K562 (cell line): Measurements from ENCODE around the gene WDFY2. TPM values are rescaled to one million over a fixed set of nuclear protein-coding genes. Genes with fewer than 3 reads are reported as not detected.
A peak's percentile ranks its signal among the peaks of the same experiment; 100 is the strongest.

Experiments used
- ATAC-seq: fragments of 200-7000 bp; cut with Tn5 transposase; 3 replicates; pipeline ENCODE4 v1.9.1; 2020; ENCODE audit warnings: moderate library complexity
- BruUV-seq: library from RNA; stranded (reverse); fragments of 400-500 nt; replicated peaks from 2 replicates; lab custom pipeline; 2021; lab: Mats Ljungman, UMichigan
- CTCF ChIA-PET: fragments of 300-600 bp; formaldehyde crosslinking; extraction: SDS; loops from one replicate; lab custom pipeline; 2021; ENCODE audit warnings: low intra/inter-chr PET ratio; lab: Yijun Ruan, JAX
- POLR2A ChIA-PET: fragments of 300-600, 350-650 bp; sonication (Branson Sonifier 250); formaldehyde crosslinking; extraction: SDS; loops from one replicate; lab custom pipeline; 2021; ENCODE audit warnings: antibody characterized with exemption, inconsistent platforms; lab: Yijun Ruan, JAX
- DNase-seq, 4 experiments: peaks; one replicate each; pipeline versions ENCODE4 v3.0.0 to v3.0.0-alpha.2; 2011 to 2018; ENCODE audit warnings: low spot score in 3 of 4, mixed read lengths in 3 of 4; ENCODE audit errors: extremely low read depth in 1 of 4
- FAIRE-seq: peaks from 2 replicates; lab custom pipeline; 2011; peaks lifted over from hg19 to GRCh38; lab: Jason Lieb, UNC
- H2AFZ ChIP-seq: 2 replicates; pipeline ENCODE4 v1.6.0; 2011; ENCODE audit warnings: low read depth, low read length, control low read depth, inconsistent platforms
- H3K27ac ChIP-seq: fragments of 200-600 bp; 3 replicates; pipeline ENCODE4 v1.8.0; 2011; ENCODE audit warnings: low read depth, mild to moderate bottlenecking, control low read depth, inconsistent platforms, low read length, moderate library complexity, mixed read lengths; ENCODE audit errors: extremely low read depth
- H3K27me3 ChIP-seq, 2 experiments: fragments of 300-600 bp in 1 of 2; 2 replicates in 1 of 2; 3 replicates in 1 of 2; pipeline versions ENCODE4 v1.6.0 to v1.8.0; 2011; ENCODE audit warnings: inconsistent platforms in 2 of 2, low read length in 2 of 2, mild to moderate bottlenecking in 1 of 2, mixed read lengths in 1 of 2, moderate library complexity in 1 of 2; ENCODE audit not compliant: control insufficient read depth in 2 of 2, insufficient read depth in 2 of 2
- H3K36me3 ChIP-seq: fragments of 300-600 bp; 3 replicates; pipeline ENCODE4 v1.8.0; 2011; ENCODE audit warnings: mild to moderate bottlenecking, low read length, inconsistent platforms; ENCODE audit not compliant: control insufficient read depth, insufficient read depth
- H3K4me1 ChIP-seq, 2 experiments: fragments of 200-600 bp in 1 of 2; replicated peaks in 1 of 2; 2 replicates in 1 of 2; 3 replicates in 1 of 2; pipeline versions ENCODE4 v1.5.1 to v1.8.0; 2011; ENCODE audit warnings: inconsistent platforms in 2 of 2, low read length in 2 of 2, mild to moderate bottlenecking in 1 of 2, mixed read lengths in 1 of 2, moderate library complexity in 1 of 2; ENCODE audit not compliant: control insufficient read depth in 2 of 2, insufficient read depth in 2 of 2
- H3K4me2 ChIP-seq: 2 replicates; pipeline ENCODE4 v1.6.1; 2011; ENCODE audit warnings: low read length, control low read depth, inconsistent platforms, mixed read lengths; ENCODE audit not compliant: insufficient read depth
- H3K4me3 ChIP-seq: fragments of 200-600 bp; sonication (generic), shearing (Covaris generic); 2 replicates; pipeline ENCODE4 v1.5.1; 2016; ENCODE audit warnings: control low read depth, inconsistent platforms
- H3K79me2 ChIP-seq: fragments of 200-600 bp; 3 replicates; pipeline ENCODE4 v1.8.0; 2011; ENCODE audit warnings: low read length, inconsistent platforms; ENCODE audit not compliant: control insufficient read depth, insufficient read depth
- H3K9ac ChIP-seq, 2 experiments: 2 replicates each; pipeline versions ENCODE4 v1.6.0 to v1.6.1; 2011; ENCODE audit warnings: low read depth in 2 of 2, low read length in 2 of 2, control low read depth in 1 of 2, inconsistent platforms in 1 of 2, mild to moderate bottlenecking in 1 of 2, mixed read lengths in 1 of 2; ENCODE audit not compliant: insufficient read depth in 1 of 2
- H3K9me1 ChIP-seq: one replicate; pipeline ENCODE4 v1.6.0; 2011; ENCODE audit warnings: inconsistent platforms, mild to moderate bottlenecking, low read length, moderate library complexity; ENCODE audit not compliant: control insufficient read depth, insufficient read depth
- H3K9me3 ChIP-seq: replicated peaks from 2 replicates; pipeline ENCODE4 v1.5.1; 2011; ENCODE audit warnings: low read depth, low read length, inconsistent platforms; ENCODE audit not compliant: control insufficient read depth, insufficient read depth
- H4K20me1 ChIP-seq: replicated peaks from 2 replicates; pipeline ENCODE4 v1.6.1; 2011; ENCODE audit warnings: low read length, inconsistent platforms, mixed read lengths; ENCODE audit not compliant: control insufficient read depth, insufficient read depth
- DIDO1 ChIP-seq: fragments of 450-650 bp; IDR thresholded peaks from 2 replicates; pipeline ENCODE4 v1.6.1; 2016; ENCODE audit warnings: low read depth, missing biosample characterization, missing genetic modification characterization
- NCOA2 ChIP-seq, 2 experiments: fragments of 450-650 bp; IDR thresholded peaks; 2 replicates each; pipeline ENCODE4 v1.6.1; 2018; ENCODE audit warnings: mild to moderate bottlenecking in 2 of 2, moderate library complexity in 1 of 2; ENCODE audit not compliant: partially characterized antibody in 2 of 2
- WGBS: fragments of 100-300 bp; shearing (Covaris generic); methylation state at CpG from one replicate; pipeline ENCODE4 v1.1.6; 2016; ENCODE audit warnings: low coverage, mixed read lengths; ENCODE audit not compliant: insufficient coverage; ENCODE audit errors: missing lambda C conversion rate; 5-methylcytosine and 5-hydroxymethylcytosine counted together
- in situ Hi-C: fragments of 300-500 bp; cut with MboI; formaldehyde crosslinking; loops from 4 replicates; pipeline ENCODE4 v1.15.0; 2018; ENCODE audit warnings: inconsistent platforms, mixed read lengths
- intact Hi-C: fragments of 100-400 bp; cut with micrococcal nuclease; formaldehyde crosslinking; loops from 2 replicates; pipeline ENCODE4 v1.14.2; 2022
- polyA plus RNA-seq, 8 experiments: library from polyadenylated mRNA; depleted of rRNA in 4 of 8; stranded (reverse) in 5 of 8; unstranded in 3 of 8; fragments of >200 nt; fragmentation: Nextera tagmentation in 2 of 8; fragmentation: Illumina TruSeq in 1 of 8; extraction: Ambion mirVana in 2 of 8; extraction: Trizol in 1 of 8; gene quantifications; 2 replicates each; pipeline versions ENCODE4 v1.2.1 to v1.2.3, GENCODE V29; 2011 to 2014; ENCODE audit warnings: inconsistent platforms in 1 of 8, missing spikeins in 1 of 8
- total RNA-seq, 7 experiments: library from RNA; depleted of rRNA in 6 of 7; stranded (reverse); fragments of >200 nt in 6 of 7; fragmentation: Illumina TruSeq in 2 of 7; extraction: Trizol in 2 of 7; gene quantifications; 2 replicates each; pipeline versions ENCODE4 v1.2.1 to v1.2.3, GENCODE V29; 2011 to 2021; ENCODE audit warnings: low replicate concordance in 1 of 7
- TF ChIP-seq, protein P1 (sequence below): sonication (generic); formaldehyde crosslinking; IDR thresholded peaks from 2 replicates; pipeline ENCODE4 v1.8.1; 2023; ENCODE audit warnings: mild to moderate bottlenecking, missing genetic modification reagents

The WDFY2 gene
- total and polyA plus RNA-seq, 9 of the 15 experiments (the other 6 are each of a cell fraction or from before 2014, with no cell fraction given): 0.66 to 6.4 (median 4.4) TPM

GRCh38 chr13:51815848-51816247, 231.6 kb downstream of the WDFY2 start:
- Histone ChIP-seq H2AFZ (no peak overlapping the region), H3K9ac (no peak overlapping the region), H3K4me1 (peaks cover 6 to 16% of the 10 kb centered on the region in 2 experiments; a peak in 4 of 5 replicates)
- TF ChIP-seq NCOA2 (IDR thresholded peaks at IDR 0.05; ENCODE audit: partially characterized antibody in 2 of 2) (no peak), DIDO1 (tag) (no peak)
- TF ChIP-seq, protein P1, sequence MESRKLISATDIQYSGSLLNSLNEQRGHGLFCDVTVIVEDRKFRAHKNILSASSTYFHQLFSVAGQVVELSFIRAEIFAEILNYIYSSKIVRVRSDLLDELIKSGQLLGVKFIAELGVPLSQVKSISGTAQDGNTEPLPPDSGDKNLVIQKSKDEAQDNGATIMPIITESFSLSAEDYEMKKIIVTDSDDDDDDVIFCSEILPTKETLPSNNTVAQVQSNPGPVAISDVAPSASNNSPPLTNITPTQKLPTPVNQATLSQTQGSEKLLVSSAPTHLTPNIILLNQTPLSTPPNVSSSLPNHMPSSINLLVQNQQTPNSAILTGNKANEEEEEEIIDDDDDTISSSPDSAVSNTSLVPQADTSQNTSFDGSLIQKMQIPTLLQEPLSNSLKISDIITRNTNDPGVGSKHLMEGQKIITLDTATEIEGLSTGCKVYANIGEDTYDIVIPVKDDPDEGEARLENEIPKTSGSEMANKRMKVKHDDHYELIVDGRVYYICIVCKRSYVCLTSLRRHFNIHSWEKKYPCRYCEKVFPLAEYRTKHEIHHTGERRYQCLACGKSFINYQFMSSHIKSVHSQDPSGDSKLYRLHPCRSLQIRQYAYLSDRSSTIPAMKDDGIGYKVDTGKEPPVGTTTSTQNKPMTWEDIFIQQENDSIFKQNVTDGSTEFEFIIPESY (CRISPR knock-in tag): peak; percentile 70; the same call in 1 of the 2 replicates
- TF ChIP-seq, all 486 proteins: peak for 1
- intact Hi-C loops: loop anchor here (1.0 to 2.0 kb wide), 3 partner anchors 33 to 385 kb away; no protein-coding TSS in a partner anchor
- FAIRE-seq: no peak
- BruUV-seq: no TSS peak
- H3K9me3 ChIP-seq: no peaks in the 10 kb centered on the region
- H3K79me2 ChIP-seq: no peaks in the 10 kb centered on the region
- H3K9me1 ChIP-seq: no peaks in the 10 kb centered on the region
- peak; percentile 49 for ATAC-seq
- H3K36me3 ChIP-seq: no peaks in the 10 kb centered on the region
- peaks cover 0 to 26% of the 10 kb centered on the region in 2 experiments; a peak in 4 of 5 replicates for H3K27me3 ChIP-seq
- in situ Hi-C loops: no loop called here
- WGBS: 51% methylated on average over 11 of the region's 11 CpGs
- ChIA-PET CTCF (interaction anchor here (1.3 kb wide), 1 partner anchor 313 kb away, joined by 4 read pairs; the partner anchor contains the start of gene NEK5), POLR2A (interaction anchor here (1.0 kb wide), 1 partner anchor 312 kb away, joined by 3 read pairs; no protein-coding TSS in a partner anchor)
- H3K27ac ChIP-seq: no peak overlapping the region
- no peak overlapping the region for H3K4me2 ChIP-seq
- DNase-seq: no peak
- no peaks in the 10 kb centered on the region; the same call in 1 of the 2 replicates for H4K20me1 ChIP-seq
- H3K4me3 ChIP-seq: no peak overlapping the region
